NK-92 (cell line): ENCODE data around the gene ATP6V1C2.
"Not testable (repeated sequence)": the region's sequence is repeated elsewhere in the genome, so short reads cannot be mapped to it uniquely, and the experiment has no call there.

Experiments used
- DNase-seq: peaks from one replicate; lab custom pipeline; 2025; ENCODE audit not compliant: unreplicated experiment; lab: John Stamatoyannopoulos, UW

ATP6V1C2 gene

DNA sequence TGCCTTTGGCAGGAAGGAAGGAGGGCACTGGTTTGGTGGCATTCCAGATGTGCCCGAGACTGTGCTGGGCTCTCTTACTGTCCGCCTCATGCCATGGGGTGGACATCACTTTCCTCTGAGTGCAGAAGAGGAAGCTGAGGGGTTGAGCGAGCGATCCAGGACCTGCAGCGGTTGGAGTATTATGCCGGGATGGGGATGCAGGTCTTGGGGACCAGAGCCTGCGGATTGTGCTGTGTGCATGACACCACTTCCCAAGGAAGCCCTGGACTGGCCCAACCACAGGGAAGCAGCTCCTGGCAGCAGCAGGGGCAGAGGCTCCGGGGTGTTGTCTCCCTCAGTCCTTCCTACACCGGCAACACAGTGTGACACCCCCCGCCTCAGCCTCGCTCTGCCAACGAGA is 44.5 kb downstream of the ATP6V1C2 start:
- no peak for DNase-seq

DNA sequence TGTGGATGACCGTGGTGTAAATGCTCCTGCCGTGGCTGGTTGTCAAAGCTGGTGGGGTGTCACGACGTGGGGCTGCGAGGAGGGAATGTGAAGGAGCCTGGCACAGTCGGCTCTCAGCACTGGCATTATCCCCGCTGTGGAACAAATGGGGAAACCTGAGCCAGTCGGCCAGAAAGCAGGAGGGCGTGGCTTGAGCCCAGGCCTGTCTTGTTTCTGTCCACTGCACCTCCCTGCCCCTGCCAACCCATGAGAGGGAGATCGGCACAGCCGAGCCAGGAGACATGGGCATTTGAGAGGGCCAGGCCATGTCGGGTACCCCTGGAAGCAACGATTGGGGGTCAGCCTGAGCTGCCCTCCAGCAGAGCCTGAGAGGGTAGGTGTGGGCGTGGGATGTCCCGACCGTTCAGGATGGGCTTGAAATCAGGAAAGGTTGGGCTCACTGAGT is 46.7 kb downstream of the ATP6V1C2 start:
- no peak for DNase-seq

DNA sequence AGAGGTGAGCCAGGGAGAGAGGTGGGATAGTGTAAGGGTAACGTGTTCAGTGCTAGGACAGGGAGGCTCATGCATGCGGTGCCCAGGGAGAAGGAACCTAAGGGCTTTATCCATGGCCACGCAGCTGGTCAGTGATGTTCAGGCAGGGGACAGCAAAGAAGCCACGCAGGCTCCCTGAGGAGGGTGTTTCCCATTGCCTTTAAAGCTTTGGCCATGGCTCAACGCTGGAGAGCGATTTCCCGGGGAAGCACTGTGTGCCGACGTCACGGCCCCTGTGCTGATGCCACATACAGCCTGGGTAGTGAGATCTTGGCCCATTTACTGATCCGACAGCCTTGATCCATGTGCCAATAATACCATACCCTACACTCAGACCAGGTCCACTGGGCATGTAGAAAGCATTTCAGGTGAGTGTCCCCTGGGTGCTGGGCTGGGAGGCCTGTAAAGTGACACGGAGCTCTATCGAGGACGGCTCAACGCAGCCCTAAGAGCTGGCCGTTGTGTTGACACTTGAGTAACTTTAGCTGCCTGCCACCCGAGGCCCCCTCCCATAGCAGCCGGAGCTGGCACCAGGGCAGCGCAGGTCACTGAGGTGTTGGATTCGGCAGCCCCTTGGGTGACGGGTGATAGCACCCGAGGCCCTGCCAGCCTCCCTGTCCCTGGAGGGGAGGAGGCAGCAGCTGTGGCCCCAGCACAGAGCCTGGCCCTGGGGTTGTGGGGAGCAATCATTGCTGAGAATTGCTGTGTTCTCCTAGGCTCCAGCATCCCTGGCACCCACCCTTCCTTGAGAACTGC is 49.7 kb downstream of the ATP6V1C2 start:
- DNase-seq = no peak

DNA sequence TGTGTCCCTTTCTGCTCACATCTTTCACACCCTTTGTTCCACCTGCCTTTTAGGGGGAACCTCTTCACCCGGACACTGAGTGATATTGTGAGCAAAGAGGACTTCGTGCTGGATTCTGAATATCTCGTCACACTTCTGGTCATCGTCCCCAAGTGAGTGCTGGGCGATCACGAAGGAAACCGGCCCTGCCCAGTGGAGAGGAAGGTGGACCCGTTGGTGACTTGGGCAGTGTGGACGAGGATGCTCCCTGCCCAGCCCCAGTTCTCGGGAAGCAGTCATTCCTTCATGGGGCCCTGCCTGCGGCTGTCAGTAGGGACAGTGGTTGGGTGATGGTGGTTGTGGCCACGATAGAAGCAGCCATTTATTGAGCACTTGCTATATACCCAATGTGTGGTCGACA is 50.4 kb downstream of the ATP6V1C2 start:
- no peak for DNase-seq

GRCh38 chr2:10772201-10772867 is 50.9 kb downstream of the ATP6V1C2 start:
- no peak for DNase-seq

GRCh38 chr2:10772868-10773215 is 51.4 kb downstream of the ATP6V1C2 start:
- no peak for DNase-seq

GRCh38 chr2:10773821-10774341 is 52.5 kb downstream of the ATP6V1C2 start:
- no peak for DNase-seq

DNA sequence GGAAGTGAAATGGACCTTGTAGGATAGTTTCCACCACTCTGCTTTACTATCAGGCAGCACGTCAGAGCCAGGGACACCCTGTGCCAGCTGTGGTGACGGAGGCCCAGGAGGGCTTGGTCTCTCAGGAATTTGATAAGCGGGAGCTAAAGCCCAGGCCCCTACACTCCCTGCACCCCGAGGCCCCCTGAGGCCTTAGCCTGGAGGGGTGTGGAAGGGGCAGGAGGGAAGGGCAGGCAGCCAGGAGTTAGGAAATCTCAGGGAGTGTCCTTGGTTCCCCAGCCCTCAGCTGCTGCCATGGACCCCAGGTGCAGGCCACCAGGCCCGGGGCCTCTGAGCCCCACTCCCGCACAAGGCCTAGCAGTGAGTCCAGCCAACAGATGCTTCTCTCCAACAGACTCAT is 53.0 kb downstream of the ATP6V1C2 start:
- no peak for DNase-seq

DNA sequence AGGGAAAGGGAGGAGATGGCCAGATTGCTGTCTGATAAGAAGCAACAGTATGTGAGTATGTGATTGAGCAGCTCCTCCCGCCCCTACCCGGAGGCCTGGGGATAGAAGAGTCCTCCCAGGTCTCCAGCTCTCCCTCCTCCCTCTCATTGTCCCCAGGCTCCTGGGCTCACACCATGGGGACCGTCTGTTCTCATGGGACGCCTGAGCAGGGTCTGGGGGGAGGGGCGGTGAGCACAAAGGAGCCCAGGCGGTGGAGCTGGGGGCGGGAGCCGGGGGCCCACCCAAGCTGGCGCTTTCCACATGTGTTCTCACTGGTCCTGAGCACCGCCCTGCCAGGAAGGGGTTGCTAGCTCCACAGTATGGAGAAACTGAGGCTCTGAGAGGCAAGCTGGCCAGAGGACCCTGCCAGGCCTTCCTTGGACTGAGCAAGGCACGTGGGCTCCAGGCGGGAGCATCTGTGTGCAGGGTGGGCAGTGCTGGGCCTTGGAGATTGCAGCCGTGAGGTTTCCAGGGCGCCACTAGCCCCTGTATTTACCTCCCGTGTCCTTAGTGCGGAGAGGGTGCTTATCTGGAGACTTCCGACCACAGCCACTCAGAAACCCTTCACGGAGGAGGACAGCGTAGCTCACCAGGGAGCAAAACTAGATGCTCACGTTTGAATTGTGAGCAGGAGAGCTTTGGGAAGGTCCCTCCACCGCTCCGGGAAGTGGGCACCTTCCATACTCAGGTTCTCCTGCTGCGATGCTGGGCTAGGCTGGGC is 53.8 kb downstream of the ATP6V1C2 start:
- DNase-seq = no peak

GRCh38 chr2:10775831-10776230 is 54.4 kb downstream of the ATP6V1C2 start:
- DNase-seq = no peak

DNA sequence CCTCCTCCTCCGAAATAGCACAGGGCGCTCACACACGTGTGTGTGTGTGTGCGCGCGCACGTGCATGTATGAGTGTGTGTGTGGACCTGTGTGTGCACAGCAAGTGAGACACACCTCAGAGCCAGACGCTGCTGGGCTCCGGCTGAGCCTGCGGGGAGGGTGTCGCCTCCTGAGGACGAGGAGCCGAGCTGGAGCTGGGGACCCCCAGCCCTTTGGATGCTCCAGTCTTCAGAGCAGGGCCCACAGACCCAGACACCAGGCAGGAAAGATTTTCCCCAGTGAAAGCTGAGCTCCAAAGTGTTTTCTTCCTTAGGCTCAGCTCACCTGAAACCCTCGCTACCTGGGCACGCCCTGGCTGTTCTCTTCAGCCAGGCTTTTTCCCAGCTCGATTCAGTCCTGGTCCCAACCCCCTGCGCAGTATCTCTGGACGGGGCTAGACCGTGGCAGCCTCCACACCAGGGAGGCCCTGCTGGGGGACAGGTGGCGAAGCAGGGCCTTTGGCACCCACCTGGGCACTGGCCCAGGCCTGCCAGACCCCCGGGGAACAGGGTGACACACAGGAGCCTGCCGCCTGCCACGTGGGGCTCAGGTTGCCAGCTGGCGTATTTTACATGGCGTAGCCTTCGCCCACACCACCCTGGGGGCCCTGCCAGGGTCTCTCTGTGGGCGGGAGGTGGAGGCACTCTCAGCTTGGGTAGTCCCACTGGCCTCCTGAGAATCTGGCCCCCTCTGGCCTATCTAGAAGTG is 55.0 kb downstream of the ATP6V1C2 start:
- no peak for DNase-seq

DNA sequence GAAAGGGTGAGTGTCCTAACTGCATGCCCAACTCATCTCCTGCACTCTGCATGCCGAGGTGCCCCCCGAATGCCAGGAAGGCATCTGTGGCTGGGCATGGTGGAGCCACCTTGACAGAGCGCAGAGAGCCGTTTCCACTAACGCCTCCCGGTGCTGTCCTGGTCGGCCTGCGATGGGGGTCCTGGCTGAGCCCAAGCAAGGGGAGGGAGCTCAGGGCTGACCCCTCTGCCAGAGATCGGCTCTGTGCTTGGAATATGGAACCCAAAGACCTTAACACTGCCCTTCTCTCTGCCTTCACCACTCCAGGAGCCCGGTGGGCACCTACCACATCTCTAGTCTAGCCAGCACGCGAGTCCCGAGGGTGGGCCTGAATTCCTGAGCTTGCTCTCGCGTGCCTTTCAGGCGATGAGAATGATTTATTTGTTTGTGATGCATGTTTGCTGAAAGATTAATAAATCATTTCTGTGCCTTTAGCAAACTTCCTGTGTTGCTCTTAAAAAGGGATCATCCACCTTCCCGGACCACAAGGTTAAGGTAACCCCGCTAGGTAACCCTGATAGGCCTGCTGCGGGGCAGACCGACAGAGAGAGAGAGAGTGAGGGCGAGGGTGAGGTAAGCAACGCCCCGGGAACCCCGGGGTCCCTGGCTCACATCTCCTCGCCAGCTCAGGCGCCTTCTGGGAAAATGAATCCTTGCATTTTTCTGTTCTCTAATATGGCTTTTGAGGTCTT is 55.8 kb downstream of the ATP6V1C2 start:
- no peak for DNase-seq

- DNase-seq = no peak
Observed at GRCh38 chr2:10777842-10778723, 56.7 kb downstream of the ATP6V1C2 start.

- DNase-seq = no peak
Observed at GRCh38 chr2:10778724-10779115, 57.3 kb downstream of the ATP6V1C2 start.

- DNase-seq = no peak
Observed at GRCh38 chr2:10779776-10780490, 58.5 kb downstream of the ATP6V1C2 start.

DNA sequence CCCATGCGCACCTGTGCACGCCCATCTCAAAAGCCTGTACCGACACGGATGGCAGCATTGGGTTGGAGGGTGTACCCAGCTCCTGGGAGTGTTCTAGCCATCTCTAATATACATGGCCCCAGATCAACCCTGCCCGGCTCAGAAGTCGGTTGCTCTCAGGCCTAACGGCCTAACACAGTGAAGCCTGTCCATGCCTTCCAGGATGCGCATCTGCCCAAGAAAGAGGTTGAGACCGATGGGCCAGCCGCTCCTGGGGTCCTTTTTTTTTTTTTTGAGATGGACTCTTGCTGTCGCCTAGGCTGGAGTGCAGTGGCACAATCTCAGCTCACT is 59.0 kb downstream of the ATP6V1C2 start:
- DNase-seq = no peak

DNA sequence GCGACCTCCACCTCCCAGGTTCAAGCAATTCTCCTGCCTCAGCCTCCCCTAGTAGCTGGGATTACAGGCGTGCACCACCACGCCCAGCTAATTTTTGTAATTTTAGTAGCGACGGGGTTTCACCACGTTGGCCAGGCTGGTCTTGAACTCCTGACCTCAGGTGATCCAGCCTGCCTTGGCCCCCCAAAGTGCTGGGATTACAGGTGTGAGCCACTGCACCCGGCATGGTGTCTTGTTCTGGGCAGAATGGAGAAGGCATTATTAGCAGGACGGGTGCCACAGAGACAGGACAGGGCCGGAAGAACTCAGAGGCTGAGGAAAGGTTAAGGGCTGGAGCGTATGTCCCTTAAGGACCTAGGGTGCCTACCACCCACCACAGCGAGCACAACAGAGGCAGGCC is 59.4 kb downstream of the ATP6V1C2 start:
- not testable (repeated sequence) for DNase-seq

DNA sequence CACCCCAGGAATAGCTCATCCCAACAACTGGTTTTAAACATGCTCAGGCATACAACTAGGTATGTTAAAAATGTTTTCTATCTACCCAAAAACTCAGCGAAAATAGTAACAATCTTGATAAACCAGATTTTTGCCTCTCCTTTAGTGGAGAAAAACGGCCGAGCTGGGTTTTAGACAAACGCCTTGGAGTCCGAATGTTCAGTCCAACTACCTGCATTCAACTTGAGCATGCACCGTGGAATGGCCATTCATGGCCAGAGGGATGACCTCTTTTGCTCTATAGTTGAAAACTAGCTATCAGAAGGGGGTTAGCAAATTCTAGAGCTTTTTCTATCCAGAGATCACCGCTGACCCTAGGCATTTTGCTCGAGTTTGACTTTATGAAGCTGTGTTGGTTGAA is 60.3 kb downstream of the ATP6V1C2 start:
- DNase-seq = no peak

GRCh38 chr2:10783421-10783820 is 62.0 kb downstream of the ATP6V1C2 start:
- DNase-seq = no peak
